GM13977 (cell line): ENCODE results near the gene EMILIN2.
"Not testable (repeated sequence)": the region's sequence is repeated elsewhere in the genome, so short reads cannot be mapped to it uniquely, and the experiment has no call there.

Experiments
- DNase-seq: peaks from one replicate; pipeline ENCODE4 v3.0.0; 2012; ENCODE audit warnings: low spot score
- CTCF ChIP-seq: IDR thresholded peaks from 2 replicates; pipeline ENCODE4 v1.5.1; 2012; ENCODE audit warnings: mild to moderate bottlenecking, control low read depth; ENCODE audit not compliant: insufficient read depth; ENCODE audit errors: extremely low read depth, missing control alignments
- in situ Hi-C: fragments of 300-500 bp; cut with MboI; formaldehyde crosslinking; loops from one replicate; pipeline ENCODE4 v1.12.0; 2022; ENCODE audit warnings: low sequenced_read_pairs, low pct_unique_long_range_greater_than_20kb, mixed read lengths, inconsistent platforms; ENCODE audit not compliant: unreplicated experiment

Gene EMILIN2

GRCh38 chr18:2857491-2858131 lies 10.8 kb downstream of the EMILIN2 start:
- in situ Hi-C loops: no loop called here
- TF ChIP-seq CTCF: no peak
- DNase-seq: no peak

- DNase-seq, in situ Hi-C loops: not testable (repeated sequence)
Measured at GRCh38 chr18:2860397-2860796, 13.6 kb downstream of the EMILIN2 start.

GRCh38 chr18:2863997-2864396 lies 17.2 kb downstream of the EMILIN2 start:
- in situ Hi-C loops, DNase-seq: not testable (repeated sequence)

- DNase-seq, in situ Hi-C loops: not testable (repeated sequence)
Measured at GRCh38 chr18:2866465-2866864, 19.7 kb downstream of the EMILIN2 start.

- no peak for TF ChIP-seq CTCF
- no peak for DNase-seq
- in situ Hi-C loops: no loop called here
Measured at GRCh38 chr18:2869207-2869606, 22.4 kb downstream of the EMILIN2 start.

- TF ChIP-seq CTCF: no peak
- in situ Hi-C loops: no loop called here
- no peak for DNase-seq
Measured at GRCh38 chr18:2871111-2871720, 24.4 kb downstream of the EMILIN2 start.

GRCh38 chr18:2872095-2872494 lies 25.3 kb downstream of the EMILIN2 start:
- in situ Hi-C loops: no loop called here
- TF ChIP-seq CTCF: no peak
- DNase-seq: no peak

GRCh38 chr18:2874765-2875164 lies 28.0 kb downstream of the EMILIN2 start:
- no peak for TF ChIP-seq CTCF
- in situ Hi-C loops: no loop called here

More at GRCh38 chr18:2874765-2875164, 28.0 kb downstream of the EMILIN2 start:
- DNase-seq: no peak
